PC-3 (cell line): Measurements from ENCODE around the gene EVL. TPM values are rescaled to one million over a fixed set of nuclear protein-coding genes. Genes with fewer than 3 reads are reported as not detected.

Source experiments
- ATAC-seq: fragments of 200-7000 bp; cut with Tn5 transposase; 2 replicates; pipeline ENCODE4 v1.9.1; 2020; ENCODE audit warnings: mild to moderate bottlenecking, moderate library complexity
- BruUV-seq: library from RNA; stranded (reverse); fragments of 400-500 nt; replicated peaks from 2 replicates; lab custom pipeline; 2021; lab: Mats Ljungman, UMichigan
- CTCF ChIA-PET: fragments of 300-600 bp; sonication (Branson Sonifier 250); formaldehyde crosslinking; loops from one replicate; lab custom pipeline; 2022; ENCODE audit warnings: antibody characterized with exemption; lab: Charles Lee
- POLR2A ChIA-PET: fragments of 300-600 bp; sonication (Branson Sonifier 250); formaldehyde crosslinking; loops from one replicate; lab custom pipeline; 2022; ENCODE audit warnings: antibody characterized with exemption; ENCODE audit not compliant: unreplicated experiment; lab: Charles Lee
- DNase-seq: peaks from one replicate; pipeline ENCODE4 v3.0.0-alpha.2; 2015
- H2AFZ ChIP-seq: fragments of 300-600 bp; sonication (generic); 2 replicates; pipeline ENCODE4 v1.6.0; 2016; ENCODE audit warnings: antibody characterized with exemption, low read length
- H3F3A ChIP-seq: fragments of 300-600 bp; sonication (generic); one replicate; pipeline ENCODE4 v1.6.0; 2017; ENCODE audit warnings: antibody characterized with exemption, low read length, control low read depth, mild to moderate bottlenecking; ENCODE audit not compliant: unreplicated experiment
- H3K27ac ChIP-seq: fragments of 300-600 bp; sonication (generic); 2 replicates; pipeline ENCODE4 v1.5.1; 2016; ENCODE audit warnings: mild to moderate bottlenecking, low read length
- H3K27me3 ChIP-seq: fragments of 300-600 bp; sonication (generic); 2 replicates; pipeline ENCODE4 v1.6.1; 2016; ENCODE audit warnings: low read length, mixed read lengths
- H3K36me3 ChIP-seq: fragments of 300-600 bp; sonication (generic); 2 replicates; pipeline ENCODE4 v1.6.1; 2016; ENCODE audit warnings: low read depth, mixed run types, low read length, mixed read lengths
- H3K4me1 ChIP-seq: fragments of 300-600 bp; sonication (generic); 2 replicates; pipeline ENCODE4 v1.5.1; 2016; ENCODE audit warnings: low read length; ENCODE audit not compliant: insufficient read depth
- H3K4me2 ChIP-seq: fragments of 300-600 bp; sonication (generic); 2 replicates; pipeline ENCODE4 v1.6.0; 2016; ENCODE audit warnings: low read length
- H3K4me3 ChIP-seq: fragments of 300-600 bp; sonication (generic); 2 replicates; pipeline ENCODE4 v1.5.1; 2016; ENCODE audit warnings: mild to moderate bottlenecking, low read length, mixed read lengths
- H3K79me2 ChIP-seq: fragments of 300-600 bp; sonication (generic); 2 replicates; pipeline ENCODE4 v1.6.1; 2017; ENCODE audit warnings: low read length, mixed read lengths
- H3K9ac ChIP-seq: fragments of 300-600 bp; sonication (generic); 2 replicates; pipeline ENCODE4 v1.6.0; 2016; ENCODE audit warnings: mild to moderate bottlenecking, low read length
- H3K9me2 ChIP-seq: fragments of 300-600 bp; sonication (generic); replicated peaks from 2 replicates; pipeline ENCODE4 v1.6.1; 2016; ENCODE audit warnings: mixed run types, low read length, mixed read lengths
- H3K9me3 ChIP-seq: fragments of 300-600 bp; sonication (generic); 2 replicates; pipeline ENCODE4 v1.6.1; 2016; ENCODE audit warnings: low read length, mixed read lengths
- H4K20me1 ChIP-seq: fragments of 300-600 bp; sonication (generic); 2 replicates; pipeline ENCODE4 v1.6.1; 2016; ENCODE audit warnings: low read length, mixed read lengths
- CTCF ChIP-seq: fragments of 300-600 bp; sonication (generic); conservative IDR thresholded peaks from 2 replicates; pipeline ENCODE4 v1.5.1; 2017; ENCODE audit warnings: antibody characterized with exemption, low read depth, mild to moderate bottlenecking, low read length
- EZH2 ChIP-seq: fragments of 300-600 bp; sonication (generic); IDR thresholded peaks from one replicate; pipeline ENCODE4 v1.6.1; 2017; ENCODE audit warnings: antibody characterized with exemption, mild to moderate bottlenecking, low read length; ENCODE audit not compliant: unreplicated experiment
- EZH2phosphoT487 ChIP-seq: fragments of 300-600 bp; sonication (generic); IDR thresholded peaks from 2 replicates; pipeline ENCODE4 v1.6.1; 2018; ENCODE audit warnings: mild to moderate bottlenecking, antibody characterized with exemption, low read length, borderline replicate concordance
- intact Hi-C: fragments of 100-400 bp; cut with micrococcal nuclease; formaldehyde crosslinking; loops from 2 replicates; pipeline ENCODE4 v1.9.0; 2023
- total RNA-seq: library from RNA; depleted of rRNA; stranded (reverse); fragments of >200 nt; gene quantifications from 2 replicates; pipeline ENCODE4 v1.2.3, GENCODE V29; 2014

Gene EVL
- total RNA-seq, 1 experiment from 2014 or later, result 26.5 TPM

DNA sequence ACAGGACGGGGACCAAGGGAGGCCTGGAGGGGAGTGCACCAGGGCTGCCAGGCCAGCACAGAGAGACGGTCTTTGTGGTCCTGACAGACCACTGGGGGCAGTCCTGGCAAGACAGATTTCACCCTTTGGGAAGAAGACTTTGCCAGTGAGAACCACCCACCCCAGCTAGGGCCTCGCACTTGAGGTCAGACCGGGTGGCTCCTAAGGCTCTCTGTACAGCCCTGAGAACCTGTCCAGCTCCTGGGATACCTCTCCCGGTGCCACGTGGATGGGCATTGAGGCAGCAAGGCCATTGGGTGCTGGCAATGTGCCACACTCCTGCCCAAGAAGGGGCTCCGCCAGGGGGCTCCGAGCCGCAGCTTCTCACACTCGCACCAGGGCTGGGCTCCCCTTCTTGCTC is 51.8 kb downstream of the EVL start:
- TF ChIP-seq CTCF (no peak), EZH2phosphoT487 (no peak), EZH2 (no peak)
- Histone ChIP-seq H2AFZ (no peak overlapping the region), H3K79me2 (no peaks in the 10 kb centered on the region), H3K27ac (no peak overlapping the region), H3K4me1 (no peaks in the 10 kb centered on the region), H3K9me2 (no peaks in the 10 kb centered on the region), H3K9me3 (no peaks in the 10 kb centered on the region), H3F3A (no peaks in the 10 kb centered on the region), H3K4me3 (no peak overlapping the region), H4K20me1 (no peaks in the 10 kb centered on the region), H3K9ac (no peak overlapping the region), H3K27me3 (no peaks in the 10 kb centered on the region), H3K36me3 (no peaks in the 10 kb centered on the region), H3K4me2 (no peak overlapping the region)
- DNase-seq, result no peak
- ChIA-PET CTCF (no interaction called here), POLR2A (no interaction called here)
- intact Hi-C loops, result no loop called here
- BruUV-seq, result no TSS peak
- ATAC-seq, result no peak

DNA sequence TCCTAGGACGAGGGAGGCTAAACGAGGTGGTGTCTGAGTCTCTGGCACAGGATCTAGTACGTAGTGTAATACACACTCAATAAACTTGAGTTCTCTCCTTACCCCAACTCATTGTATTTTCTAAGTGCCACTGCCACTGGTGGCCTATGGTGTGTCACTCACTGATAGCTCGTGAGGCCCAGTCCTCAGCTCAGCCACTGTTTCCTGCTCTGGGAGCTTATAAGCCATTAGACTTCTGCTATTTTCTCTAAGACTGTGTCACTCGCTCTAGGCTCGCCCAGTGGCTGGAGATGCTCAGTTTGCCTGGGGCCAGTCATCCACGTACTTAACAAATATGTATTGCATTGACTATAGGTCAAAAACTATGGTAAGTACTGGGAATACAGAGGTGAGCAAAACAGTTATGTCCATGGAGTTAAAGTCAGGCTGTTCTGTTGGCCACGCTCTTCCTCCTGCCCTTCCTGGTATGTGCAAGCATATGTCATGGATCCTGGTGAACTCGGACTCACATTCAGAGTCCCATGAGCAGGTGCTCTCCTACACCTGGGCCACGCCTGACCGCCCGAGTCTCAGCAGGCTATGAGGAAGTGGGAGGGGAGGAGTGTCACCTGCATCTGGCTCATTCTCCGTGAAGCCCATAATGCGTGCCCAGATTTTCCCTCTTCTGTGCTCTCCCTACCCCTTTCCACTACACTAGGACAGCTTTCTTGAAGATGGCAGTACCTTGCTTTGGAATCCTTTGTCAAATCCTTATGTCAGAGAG is 52.6 kb downstream of the EVL start:
- CTCF ChIA-PET, result no interaction called here
- Histone ChIP-seq H2AFZ (no peak overlapping the region), H4K20me1 (no peaks in the 10 kb centered on the region), H3K79me2 (no peaks in the 10 kb centered on the region), H3K36me3 (no peaks in the 10 kb centered on the region), H3K4me1 (no peaks in the 10 kb centered on the region), H3K4me2 (no peak overlapping the region), H3K9me3 (no peaks in the 10 kb centered on the region), H3K27me3 (no peaks in the 10 kb centered on the region), H3F3A (no peaks in the 10 kb centered on the region), H3K27ac (no peak overlapping the region), H3K9me2 (no peaks in the 10 kb centered on the region), H3K4me3 (no peak overlapping the region), H3K9ac (no peak overlapping the region)
- intact Hi-C loops, result no loop called here
- no peak for ATAC-seq
- no peak for DNase-seq
- POLR2A ChIA-PET, result interaction anchor here (0.5 kb wide), 1 partner anchor 43 kb away, joined by 3 read pairs; no protein-coding TSS in a partner anchor
- BruUV-seq, result no TSS peak
- no peak for TF ChIP-seq EZH2phosphoT487
- no peak for TF ChIP-seq EZH2
- no peak for TF ChIP-seq CTCF

- H3K4me3 ChIP-seq, result no peak overlapping the region
- H3K36me3 ChIP-seq, result no peaks in the 10 kb centered on the region
- ATAC-seq (no peak), DNase-seq (no peak)
- no peak overlapping the region for H3K4me2 ChIP-seq
- no peaks in the 10 kb centered on the region for H3K79me2 ChIP-seq
- CTCF ChIA-PET, result no interaction called here
- no peak overlapping the region for H2AFZ ChIP-seq
- TF ChIP-seq EZH2phosphoT487 (no peak), CTCF (no peak), EZH2 (no peak)
- no peaks in the 10 kb centered on the region for H3K27me3 ChIP-seq
- no peaks in the 10 kb centered on the region for H3K4me1 ChIP-seq
- no peaks in the 10 kb centered on the region for H3K9me3 ChIP-seq
- no peak overlapping the region for H3K27ac ChIP-seq
- H3K9ac ChIP-seq, result no peak overlapping the region
- no peaks in the 10 kb centered on the region for H4K20me1 ChIP-seq
- intact Hi-C loops, result no loop called here
- H3K9me2 ChIP-seq, result no peaks in the 10 kb centered on the region
- H3F3A ChIP-seq, result no peaks in the 10 kb centered on the region
- BruUV-seq, result no TSS peak
- POLR2A ChIA-PET, result no interaction called here
These were observed 53.3 kb downstream of the EVL start for GRCh38 chr14:100118396-100119011.
